Hepatocyte (in vitro differentiated cells): ENCODE measurements around the gene NEIL3. TPM values are rescaled to one million over a fixed set of nuclear protein-coding genes. Genes with fewer than 3 reads are reported as not detected.

Source experiments
- DNase-seq: peaks from one replicate; pipeline ENCODE4 v3.0.0-alpha.2; 2016; ENCODE audit warnings: low spot score
- H2AFZ ChIP-seq: fragments of 200-600 bp; sonication (generic); 2 replicates; pipeline ENCODE4 v1.6.0; 2016; ENCODE audit warnings: antibody characterized with exemption, mild to moderate bottlenecking
- H3K27ac ChIP-seq: fragments of 200-600 bp; sonication (generic); 2 replicates; pipeline ENCODE4 v1.5.1; 2016; ENCODE audit warnings: mild to moderate bottlenecking
- H3K27me3 ChIP-seq: fragments of 200-600 bp; sonication (generic); 2 replicates; pipeline ENCODE4 v1.6.1; 2016
- H3K36me3 ChIP-seq: fragments of 200-600 bp; sonication (generic); replicated peaks from 2 replicates; pipeline ENCODE4 v1.5.1; 2016; ENCODE audit warnings: low read depth; ENCODE audit not compliant: insufficient read depth
- H3K4me1 ChIP-seq: fragments of 200-600 bp; sonication (generic); 2 replicates; pipeline ENCODE4 v1.5.1; 2016; ENCODE audit warnings: mild to moderate bottlenecking, moderate library complexity; ENCODE audit not compliant: insufficient read depth
- H3K4me2 ChIP-seq: fragments of 200-600 bp; sonication (generic); 2 replicates; pipeline ENCODE4 v1.6.0; 2016
- H3K4me3 ChIP-seq: fragments of 200-600 bp; sonication (generic); 2 replicates; pipeline ENCODE4 v1.5.1; 2016; ENCODE audit warnings: mild to moderate bottlenecking
- H3K79me2 ChIP-seq: fragments of 200-600 bp; sonication (generic); 2 replicates; pipeline ENCODE4 v1.6.0; 2017; ENCODE audit warnings: mild to moderate bottlenecking
- H3K9me2 ChIP-seq: fragments of 200-600 bp; sonication (generic); replicated peaks from 2 replicates; pipeline ENCODE4 v1.6.0; 2017; ENCODE audit warnings: mild to moderate bottlenecking; ENCODE audit not compliant: insufficient read depth
- H3K9me3 ChIP-seq: fragments of 200-600 bp; sonication (generic); 2 replicates; pipeline ENCODE4 v1.5.1; 2016; ENCODE audit warnings: low read depth, mild to moderate bottlenecking
- H4K20me1 ChIP-seq: fragments of 200-600 bp; sonication (generic); 2 replicates; pipeline ENCODE4 v1.6.0; 2016; ENCODE audit warnings: mild to moderate bottlenecking; ENCODE audit not compliant: insufficient read depth, poor library complexity, severe bottlenecking
- EZH2 ChIP-seq: fragments of 200-600 bp; sonication (generic); IDR thresholded peaks from 2 replicates; pipeline ENCODE4 v1.6.1; 2016; ENCODE audit warnings: antibody characterized with exemption, mild to moderate bottlenecking, borderline replicate concordance
- EZH2phosphoT487 ChIP-seq: fragments of 200-600 bp; sonication (generic); IDR thresholded peaks from one replicate; pipeline ENCODE4 v1.6.1; 2018; ENCODE audit warnings: antibody characterized with exemption, mild to moderate bottlenecking, low read depth, moderate library complexity; ENCODE audit not compliant: unreplicated experiment, severe bottlenecking
- WGBS: methylation state at CpG from one replicate; pipeline ENCODE4 v1.1.6; 2016; ENCODE audit warnings: low lambda C conversion rate; ENCODE audit errors: missing lambda C conversion rate; 5-methylcytosine and 5-hydroxymethylcytosine counted together
- polyA plus RNA-seq: library from polyadenylated mRNA; unstranded; fragments of >200 nt; fragmentation: Nextera tagmentation; extraction: Ambion mirVana; gene quantifications from 2 replicates; pipeline ENCODE4 v1.2.1, GENCODE V29; 2016
- total RNA-seq: library from RNA; depleted of rRNA; stranded (reverse); fragments of >200 nt; gene quantifications from 2 replicates; pipeline ENCODE4 v1.2.3, GENCODE V29; 2014
- TF ChIP-seq, protein P1 (sequence below): fragments of 200-600 bp; sonication (generic); IDR thresholded peaks from 2 replicates; pipeline ENCODE4 v1.5.1; 2016; ENCODE audit warnings: antibody characterized with exemption, mild to moderate bottlenecking; ENCODE audit not compliant: poor library complexity

The NEIL3 gene
- total and polyA plus RNA-seq, 2 experiments from 2014 or later = 0.87 to 2.0 TPM

DNA sequence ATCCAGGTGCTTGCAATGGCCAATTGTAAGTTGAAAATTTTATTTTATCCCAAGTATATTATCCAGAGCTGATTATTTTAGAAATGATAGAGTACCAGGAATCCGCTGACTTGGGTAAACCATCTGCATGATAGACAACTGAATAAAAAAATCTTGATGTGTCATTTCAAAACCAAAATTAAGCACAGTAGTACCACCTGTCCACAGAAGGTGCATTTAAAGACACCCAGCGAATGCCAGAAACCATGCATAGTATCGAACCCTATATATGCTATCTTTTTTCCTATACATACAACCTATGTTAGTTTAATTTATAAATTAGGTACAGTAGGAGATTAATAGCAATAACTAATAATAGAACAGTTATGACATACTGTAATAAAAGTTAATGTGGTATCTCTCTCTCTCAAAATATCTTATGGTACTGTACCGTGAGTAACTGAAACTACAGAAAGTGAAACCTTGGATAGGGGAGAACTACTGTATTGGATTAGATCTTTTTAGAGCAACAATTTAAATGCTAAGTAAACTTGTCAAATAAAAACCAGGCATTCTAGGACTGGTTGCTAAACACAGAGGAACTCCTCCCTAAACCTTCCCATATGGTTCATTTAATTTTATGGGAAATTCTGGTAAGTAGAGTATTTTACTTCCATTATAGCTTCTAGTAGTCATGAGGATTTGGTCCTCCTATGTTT, 6.2 kb downstream of the NEIL3 start:
- no peak for DNase-seq
- Histone ChIP-seq H3K27ac (no peak overlapping the region), H3K79me2 (no peaks in the 10 kb centered on the region), H3K36me3 (no peaks in the 10 kb centered on the region), H3K9me3 (no peaks in the 10 kb centered on the region), H3K27me3 (no peaks in the 10 kb centered on the region), H2AFZ (no peak overlapping the region), H3K4me1 (no peaks in the 10 kb centered on the region), H3K4me3 (no peak overlapping the region), H4K20me1 (no peaks in the 10 kb centered on the region), H3K4me2 (no peak overlapping the region), H3K9me2 (no peaks in the 10 kb centered on the region)
- TF ChIP-seq EZH2phosphoT487 = no peak
- TF ChIP-seq, protein P1, sequence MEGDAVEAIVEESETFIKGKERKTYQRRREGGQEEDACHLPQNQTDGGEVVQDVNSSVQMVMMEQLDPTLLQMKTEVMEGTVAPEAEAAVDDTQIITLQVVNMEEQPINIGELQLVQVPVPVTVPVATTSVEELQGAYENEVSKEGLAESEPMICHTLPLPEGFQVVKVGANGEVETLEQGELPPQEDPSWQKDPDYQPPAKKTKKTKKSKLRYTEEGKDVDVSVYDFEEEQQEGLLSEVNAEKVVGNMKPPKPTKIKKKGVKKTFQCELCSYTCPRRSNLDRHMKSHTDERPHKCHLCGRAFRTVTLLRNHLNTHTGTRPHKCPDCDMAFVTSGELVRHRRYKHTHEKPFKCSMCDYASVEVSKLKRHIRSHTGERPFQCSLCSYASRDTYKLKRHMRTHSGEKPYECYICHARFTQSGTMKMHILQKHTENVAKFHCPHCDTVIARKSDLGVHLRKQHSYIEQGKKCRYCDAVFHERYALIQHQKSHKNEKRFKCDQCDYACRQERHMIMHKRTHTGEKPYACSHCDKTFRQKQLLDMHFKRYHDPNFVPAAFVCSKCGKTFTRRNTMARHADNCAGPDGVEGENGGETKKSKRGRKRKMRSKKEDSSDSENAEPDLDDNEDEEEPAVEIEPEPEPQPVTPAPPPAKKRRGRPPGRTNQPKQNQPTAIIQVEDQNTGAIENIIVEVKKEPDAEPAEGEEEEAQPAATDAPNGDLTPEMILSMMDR = no peak
- TF ChIP-seq EZH2 = no peak
- WGBS = 90% methylated on average over 4 of the region's 4 CpGs

DNA sequence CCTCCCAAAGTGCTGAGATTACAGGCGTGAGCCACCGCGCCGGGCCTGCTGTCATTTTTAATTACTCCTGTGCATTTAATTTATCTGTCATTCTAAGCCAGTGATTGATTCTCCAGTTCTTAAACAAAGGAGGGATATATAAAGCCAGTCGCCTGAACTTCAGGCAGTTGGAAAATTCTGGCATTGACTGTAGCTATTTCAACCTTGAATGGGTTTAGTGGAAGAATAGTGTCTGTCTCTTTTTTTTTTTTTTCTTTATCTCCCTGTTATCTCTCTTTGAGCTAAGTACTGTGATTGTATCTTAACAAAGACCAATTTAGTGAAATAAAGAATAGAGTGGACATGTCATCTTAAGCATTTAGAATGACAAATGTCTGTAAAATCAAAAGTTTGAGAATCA, 11.0 kb downstream of the NEIL3 start:
- Histone ChIP-seq H2AFZ (no peak overlapping the region), H3K27ac (no peak overlapping the region), H4K20me1 (no peaks in the 10 kb centered on the region), H3K4me3 (no peak overlapping the region), H3K27me3 (no peaks in the 10 kb centered on the region), H3K9me2 (no peaks in the 10 kb centered on the region), H3K9me3 (no peaks in the 10 kb centered on the region), H3K4me2 (no peak overlapping the region), H3K4me1 (no peaks in the 10 kb centered on the region), H3K79me2 (no peaks in the 10 kb centered on the region), H3K36me3 (no peaks in the 10 kb centered on the region)
- DNase-seq = no peak
- TF ChIP-seq EZH2phosphoT487 (no peak), EZH2 (no peak)
- TF ChIP-seq, protein P1 = no peak
- WGBS = 90% methylated on average over 5 of the region's 5 CpGs

DNA sequence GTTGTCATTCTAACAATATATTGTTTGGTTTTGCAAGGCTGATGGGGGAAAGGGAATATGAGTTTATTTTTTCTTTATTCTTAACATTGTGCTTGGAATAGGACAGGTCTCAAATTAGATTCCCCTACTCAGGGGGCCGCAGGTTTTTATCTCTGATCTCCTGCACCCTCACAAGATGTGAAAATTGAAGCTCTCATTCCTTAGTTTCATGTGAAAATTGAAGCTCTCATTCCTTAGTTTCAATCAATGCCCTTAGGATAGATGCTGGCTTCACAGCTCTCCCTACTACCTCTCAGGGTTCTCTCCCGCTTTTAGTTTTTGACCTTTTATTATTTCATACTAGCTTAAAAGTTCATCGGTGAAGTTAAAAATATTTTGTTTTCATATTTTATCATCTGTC, 12.0 kb downstream of the NEIL3 start:
- WGBS = 91% methylated on average over 3 of the region's 3 CpGs
- Histone ChIP-seq H3K27me3 (no peaks in the 10 kb centered on the region), H3K79me2 (no peaks in the 10 kb centered on the region), H3K4me1 (no peaks in the 10 kb centered on the region), H3K9me2 (no peaks in the 10 kb centered on the region), H3K4me3 (no peak overlapping the region), H4K20me1 (no peaks in the 10 kb centered on the region), H3K9me3 (no peaks in the 10 kb centered on the region), H3K4me2 (no peak overlapping the region), H3K36me3 (no peaks in the 10 kb centered on the region), H2AFZ (no peak overlapping the region), H3K27ac (no peak overlapping the region)
- DNase-seq = no peak
- TF ChIP-seq EZH2 = no peak
- TF ChIP-seq, protein P1 = no peak
- no peak for TF ChIP-seq EZH2phosphoT487
